ENCODE measurements around the gene DDC.
"Not testable (repeated sequence)": the region's sequence is repeated elsewhere in the genome, so short reads cannot be mapped to it uniquely, and the experiment has no call there.

The DDC gene

DNA sequence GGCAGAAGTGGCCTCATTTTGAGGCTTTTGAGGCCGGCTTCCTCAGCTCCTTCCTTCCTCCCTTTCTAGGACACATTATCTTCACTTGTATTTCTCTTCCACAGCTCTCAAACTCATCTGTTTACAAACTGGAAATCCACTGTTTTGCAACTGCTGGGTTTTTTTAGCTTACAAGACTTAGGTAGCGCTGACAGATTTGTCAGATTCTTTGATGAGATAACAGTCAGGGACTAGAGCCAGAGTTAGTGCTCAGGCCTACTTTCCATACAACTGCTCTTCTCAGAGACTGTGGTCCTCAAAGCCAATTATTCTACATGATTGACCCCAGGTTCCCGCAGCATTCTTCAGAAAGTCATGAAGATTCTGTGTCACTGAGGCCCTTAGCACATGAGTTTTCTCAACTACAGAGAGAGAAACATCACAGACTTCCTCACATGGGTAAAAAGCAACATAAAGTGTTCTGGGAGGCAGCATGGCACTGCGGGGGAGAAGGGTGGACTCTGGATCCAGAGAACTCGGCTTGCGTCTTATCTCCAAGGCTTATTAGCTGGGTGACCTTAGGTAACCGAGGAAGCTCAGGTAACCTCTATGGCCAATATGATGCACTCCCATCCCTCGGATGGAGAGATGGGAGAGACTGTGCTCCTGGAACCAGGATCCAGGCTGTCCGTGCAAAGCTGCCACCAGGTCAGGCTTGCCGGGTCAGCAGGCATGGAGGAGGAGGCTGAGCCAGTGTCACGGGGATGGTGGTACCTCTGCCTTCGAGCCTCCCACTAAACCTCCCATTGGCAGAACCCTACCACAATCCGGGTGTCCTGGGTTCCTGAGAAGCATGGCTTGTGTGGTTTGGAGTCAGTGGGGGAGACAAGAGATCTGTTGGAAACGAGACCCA lies 10.5 kb downstream of the DDC start:
- no peak for DNase-seq

DNA sequence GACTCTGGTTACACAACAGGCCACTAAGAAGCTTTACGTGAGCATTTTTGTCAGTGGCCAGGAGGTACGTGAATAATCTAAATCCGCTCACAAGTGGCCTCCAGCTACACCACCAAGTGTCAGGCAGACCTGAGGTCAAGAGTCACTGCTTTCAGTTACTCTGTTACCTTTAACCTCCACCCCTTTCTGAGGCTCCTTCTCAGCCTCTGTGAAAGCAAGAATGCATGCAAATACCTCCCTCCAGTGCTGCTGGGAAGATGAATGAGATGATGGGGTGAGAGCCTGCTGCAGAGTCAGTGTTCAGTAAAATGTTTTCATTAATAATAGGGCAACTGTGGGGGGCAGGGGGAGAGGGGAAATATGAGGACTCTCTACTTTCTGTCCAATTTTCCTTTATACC lies 11.2 kb downstream of the DDC start:
- no peak for DNase-seq

DNA sequence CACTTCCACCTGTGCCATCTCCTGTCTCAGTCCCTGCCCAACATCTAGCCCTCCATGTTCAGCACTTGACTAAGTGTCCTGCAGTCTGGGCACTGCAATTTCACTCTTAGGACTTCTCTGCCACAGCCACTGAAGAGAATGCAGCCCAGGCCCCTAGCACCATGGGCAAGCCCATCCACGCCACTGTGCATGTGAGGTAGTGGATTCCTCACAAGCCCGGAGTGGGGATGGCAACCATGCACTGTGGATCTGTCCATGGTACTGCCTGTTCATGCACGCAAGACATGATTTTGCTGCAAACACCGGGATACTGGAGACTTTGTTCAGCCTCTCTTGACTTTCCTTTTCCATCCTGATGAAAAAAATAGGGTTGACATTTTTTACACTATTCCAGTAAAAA lies 12.3 kb downstream of the DDC start:
- DNase-seq = no peak

DNA sequence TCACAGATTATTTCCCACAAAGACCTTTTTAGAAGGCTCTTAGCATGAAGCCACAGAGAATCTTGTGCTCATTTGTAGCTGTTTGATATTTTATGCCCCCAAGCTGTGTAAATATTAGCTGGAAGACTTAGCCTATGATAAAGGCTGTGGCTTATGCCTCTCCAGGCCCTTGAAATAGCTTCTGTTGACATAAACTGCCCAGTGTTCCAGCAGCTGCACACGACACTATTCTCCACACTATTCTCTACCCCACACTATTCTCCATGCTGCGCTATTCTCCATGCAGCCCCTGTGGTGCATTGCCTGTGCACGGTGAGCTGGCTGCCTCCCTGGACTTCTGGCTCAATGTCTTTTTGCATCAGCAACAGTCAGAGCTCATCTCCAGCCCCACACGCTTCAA lies 13.1 kb downstream of the DDC start:
- DNase-seq = no peak

DNA sequence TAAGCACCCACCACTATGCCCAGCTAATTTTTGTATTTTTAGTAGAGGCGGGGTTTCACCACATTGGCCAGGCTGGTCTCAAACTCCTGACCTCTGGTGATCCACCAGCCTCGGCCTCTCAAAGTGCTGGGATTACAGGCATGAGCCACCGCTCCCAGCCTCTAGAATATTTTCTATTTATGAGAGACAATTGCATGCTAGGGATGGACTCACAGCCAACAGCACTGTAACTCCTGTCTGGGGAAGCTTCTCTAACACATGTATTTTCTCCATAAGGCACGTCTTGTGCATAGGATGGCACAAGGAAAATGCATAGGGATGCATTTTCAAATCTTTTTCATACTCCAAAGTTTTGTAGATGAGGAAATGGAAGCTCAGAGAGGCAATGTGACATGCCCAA lies 19.6 kb downstream of the DDC start:
- DNase-seq = not testable (repeated sequence)

DNA sequence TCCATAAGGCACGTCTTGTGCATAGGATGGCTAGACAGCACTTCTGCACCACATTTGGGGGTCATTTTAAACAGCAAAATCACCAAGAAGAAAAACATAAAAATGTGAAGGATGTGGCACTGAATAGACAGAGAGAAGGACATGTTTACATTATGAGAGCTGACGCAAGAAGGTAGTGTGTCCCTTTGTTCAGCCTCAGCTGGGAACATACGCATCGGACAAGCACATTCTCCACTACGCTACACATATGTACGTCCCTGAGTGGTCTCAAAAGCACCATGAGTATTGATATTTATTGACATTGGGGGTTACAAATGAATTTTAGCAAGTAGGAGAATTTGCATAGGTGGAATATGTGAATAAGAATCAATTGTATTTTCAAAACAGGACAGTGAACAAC lies 20.2 kb downstream of the DDC start:
- DNase-seq = no peak

DNA sequence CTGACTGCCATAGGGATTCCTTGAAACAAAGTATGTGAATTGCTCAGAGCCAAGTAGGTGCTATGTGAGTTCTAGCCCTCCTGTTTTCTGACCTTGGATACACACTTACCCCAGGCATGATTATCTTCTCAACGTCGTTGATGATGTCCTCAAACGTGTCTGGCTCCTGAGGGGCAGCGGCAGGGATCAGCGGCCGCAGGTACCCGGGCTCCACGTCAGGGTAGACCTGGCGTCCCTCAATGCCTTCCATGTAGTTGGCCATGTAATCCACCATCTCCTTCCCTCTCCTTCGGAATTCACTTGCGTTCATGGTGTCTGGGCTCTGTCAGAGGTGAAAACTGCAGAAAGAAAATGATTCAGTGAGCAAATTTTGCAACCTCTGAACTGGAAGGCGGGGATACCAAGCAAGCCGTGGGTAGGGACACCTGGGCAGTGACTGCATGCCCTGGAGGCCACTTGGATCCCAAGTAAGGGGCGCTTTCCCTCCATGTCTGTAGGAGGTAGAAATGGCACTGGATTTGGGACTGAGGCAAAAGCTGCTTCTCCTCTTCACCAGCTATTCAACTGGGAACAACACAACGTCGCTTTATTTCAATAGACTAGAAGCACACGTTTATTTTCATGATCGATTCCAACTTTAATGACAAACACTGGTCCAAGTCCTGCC lies 21.3 kb downstream of the DDC start:
- no peak for DNase-seq

DNA sequence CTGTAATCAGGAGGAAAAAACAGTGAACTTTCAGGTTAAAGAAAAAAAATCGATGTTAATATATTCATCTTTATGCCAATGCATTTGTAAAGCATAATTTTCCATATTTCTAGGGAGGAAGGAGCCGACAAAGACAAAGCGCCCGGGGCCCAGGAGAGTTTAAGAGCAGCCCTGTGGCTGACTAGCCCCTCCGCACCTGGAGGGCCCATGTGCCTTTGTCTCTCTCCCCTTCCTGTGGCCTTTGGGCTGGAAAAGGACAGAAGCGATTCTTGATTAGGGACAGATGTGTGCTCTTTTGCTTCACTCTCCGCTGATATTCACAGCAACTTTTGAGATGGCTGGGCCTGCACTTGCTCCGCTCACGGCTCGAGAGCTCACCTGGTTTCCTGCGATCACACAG lies 23.1 kb downstream of the DDC start:
- no peak for DNase-seq

DNA sequence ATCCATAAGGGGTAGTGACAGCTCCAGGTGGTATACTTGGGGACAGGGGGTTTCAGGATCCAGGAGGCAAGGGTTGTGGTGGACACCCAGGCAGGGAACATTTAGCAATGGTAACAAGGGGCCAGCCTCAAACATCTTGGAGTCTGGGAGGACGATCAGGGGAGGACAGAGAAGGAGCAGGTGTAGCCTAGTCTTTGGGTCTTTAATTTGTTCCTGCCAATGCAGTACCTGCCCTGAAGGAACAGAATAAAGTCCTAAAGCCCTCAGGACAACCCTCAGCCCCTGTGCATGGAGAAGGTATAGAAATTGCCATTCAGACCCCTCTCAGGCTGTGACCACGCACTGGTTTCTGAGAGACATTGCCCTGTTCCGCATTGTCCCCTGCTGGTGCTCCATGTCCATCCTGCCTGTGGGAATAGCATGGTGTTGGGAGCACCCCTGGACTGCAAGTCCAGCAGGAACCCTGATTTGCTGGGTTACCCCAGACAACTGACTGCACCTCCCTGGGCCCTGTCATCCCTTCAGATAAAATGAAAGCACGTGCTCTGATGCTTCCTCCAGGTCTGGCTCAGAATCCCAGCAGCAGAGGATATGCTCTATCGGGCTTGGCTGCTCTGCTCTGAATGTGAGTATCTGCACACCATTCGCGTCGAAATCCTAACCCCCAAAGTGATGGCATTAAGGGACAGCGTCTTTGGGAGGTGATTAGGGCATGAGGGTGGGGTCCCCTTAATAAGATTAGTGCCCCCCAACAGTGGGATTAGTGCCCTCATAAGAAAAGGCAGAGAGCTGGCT lies 24.2 kb downstream of the DDC start:
- no peak for DNase-seq

DNA sequence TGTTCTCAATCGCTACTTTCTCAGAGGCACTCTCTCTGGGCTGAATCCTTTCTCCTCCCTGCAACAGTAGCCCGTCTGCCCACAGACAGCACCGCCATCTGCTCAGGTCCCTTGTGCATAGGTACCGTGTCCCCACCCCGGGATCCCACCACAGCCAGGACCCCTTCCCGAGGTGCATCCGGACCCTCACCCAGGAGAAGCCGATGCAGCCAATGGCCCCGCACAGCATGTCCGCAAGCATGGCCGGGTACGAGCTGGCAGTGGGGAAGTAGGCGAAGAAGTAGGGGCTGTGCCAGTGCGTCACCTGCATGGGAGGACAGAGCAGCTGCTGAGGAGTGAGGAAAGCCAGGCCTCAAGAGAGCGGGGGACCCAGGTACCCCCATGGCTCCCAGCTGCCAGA lies 25.5 kb downstream of the DDC start:
- DNase-seq = no peak

DNA sequence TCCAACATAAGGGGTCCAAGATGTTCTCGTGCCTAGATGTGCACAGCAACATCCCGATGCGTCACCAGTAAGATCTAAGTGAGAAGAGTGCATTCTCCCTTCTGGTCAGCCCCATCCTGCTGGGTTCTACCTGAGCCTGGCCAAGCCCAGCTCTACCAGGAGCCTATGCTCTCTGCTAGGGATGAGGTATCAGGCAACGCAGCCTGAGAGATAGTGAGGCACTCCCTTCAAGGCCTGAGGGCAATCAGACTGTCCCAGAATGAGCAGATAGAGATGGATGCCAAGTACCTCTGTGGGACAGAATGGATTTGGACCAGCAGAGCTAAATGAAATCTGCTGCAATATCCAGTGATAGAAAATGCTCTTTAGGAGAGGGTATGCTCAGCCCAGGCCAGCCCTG lies 26.7 kb downstream of the DDC start:
- DNase-seq = no peak

DNA sequence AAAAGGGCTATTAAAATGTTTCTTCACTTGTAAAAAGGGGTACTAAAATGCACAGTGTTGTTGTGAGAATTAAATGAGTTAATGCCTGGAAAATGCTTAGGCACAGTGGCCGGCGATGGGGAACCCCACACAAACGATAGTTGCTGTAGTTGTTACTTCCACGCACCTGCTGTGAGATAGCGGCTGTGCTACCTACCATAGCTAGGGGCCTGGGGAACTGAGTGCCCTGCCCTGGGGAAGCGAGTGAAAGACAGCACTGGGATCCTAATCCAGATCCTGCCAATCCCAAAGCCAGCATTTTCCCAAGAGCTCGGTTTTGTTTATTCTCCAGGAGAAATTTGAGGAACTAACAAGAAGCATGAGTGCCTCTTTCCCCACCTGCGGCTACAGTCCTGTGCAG lies 27.8 kb downstream of the DDC start:
- no peak for DNase-seq

DNA sequence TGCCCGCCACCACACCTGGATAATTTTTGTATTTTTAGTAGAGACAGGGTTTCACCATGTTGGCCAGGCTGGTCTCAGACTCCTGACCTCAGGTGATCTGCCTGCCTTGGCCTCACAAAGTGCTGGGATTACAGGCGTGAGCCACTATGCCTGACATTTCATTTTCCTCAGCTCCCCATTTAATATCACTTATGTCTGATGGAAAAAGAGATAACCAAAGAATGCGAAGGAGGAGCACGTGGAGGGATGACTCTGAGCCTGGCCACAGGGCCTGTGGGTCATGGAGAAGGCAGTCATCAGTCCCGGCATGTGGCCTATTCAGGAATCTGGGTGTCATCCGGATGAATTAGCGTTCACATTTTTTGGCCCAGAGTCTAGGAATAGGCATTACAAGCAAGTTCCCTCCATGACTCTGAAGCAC lies 29.9 kb downstream of the DDC start:
- not testable (repeated sequence) for DNase-seq

DNA sequence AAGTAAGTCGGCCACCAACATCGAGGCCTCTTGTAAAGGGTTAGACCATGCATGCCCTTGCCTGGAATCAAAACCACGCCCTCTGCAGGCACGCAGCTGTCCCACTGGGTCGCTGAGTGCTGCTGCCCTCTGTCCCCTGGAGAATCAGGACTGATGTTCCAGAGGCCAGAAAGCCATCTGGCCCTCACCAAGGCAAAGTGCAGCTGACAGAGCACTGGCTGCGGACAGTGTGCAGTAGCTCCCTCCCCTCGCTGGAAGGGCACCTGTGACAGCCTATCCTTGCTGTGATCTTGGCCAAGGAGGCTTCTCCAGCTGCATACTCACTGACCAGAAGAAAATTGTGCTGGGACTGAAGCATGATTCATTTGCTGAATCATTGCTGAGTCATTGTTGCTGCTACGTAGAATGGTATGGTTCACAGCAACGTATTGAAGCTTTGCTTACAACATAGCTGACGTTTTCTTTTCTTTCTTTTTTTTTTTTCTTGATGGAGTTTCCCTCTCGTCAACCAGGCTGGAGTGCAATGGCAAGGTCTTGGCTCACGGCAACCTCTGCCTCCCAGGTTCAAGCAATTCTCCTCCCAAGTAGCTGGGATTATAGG lies 30.4 kb downstream of the DDC start:
- DNase-seq = peak; percentile 45 to 56

DNA sequence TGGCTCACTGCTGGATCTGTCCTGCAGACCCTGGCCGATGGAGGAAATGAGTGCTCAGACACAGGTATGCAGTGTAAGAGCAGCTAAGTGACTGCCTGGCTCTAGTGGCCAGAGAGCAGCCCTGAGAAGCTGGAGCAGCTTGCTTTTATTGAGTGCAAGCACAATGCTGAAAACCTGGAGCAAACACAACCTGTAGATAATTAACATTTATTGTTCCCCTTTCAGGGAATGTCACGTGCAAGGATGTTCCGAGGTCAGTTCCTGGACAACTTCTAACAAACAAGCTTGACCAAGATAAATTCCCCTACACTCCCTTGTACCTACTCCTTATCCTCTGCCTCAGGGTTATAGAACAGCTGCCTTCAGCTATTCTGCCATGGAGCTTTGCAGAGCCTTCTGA lies 31.3 kb downstream of the DDC start:
- DNase-seq = no peak

DNA sequence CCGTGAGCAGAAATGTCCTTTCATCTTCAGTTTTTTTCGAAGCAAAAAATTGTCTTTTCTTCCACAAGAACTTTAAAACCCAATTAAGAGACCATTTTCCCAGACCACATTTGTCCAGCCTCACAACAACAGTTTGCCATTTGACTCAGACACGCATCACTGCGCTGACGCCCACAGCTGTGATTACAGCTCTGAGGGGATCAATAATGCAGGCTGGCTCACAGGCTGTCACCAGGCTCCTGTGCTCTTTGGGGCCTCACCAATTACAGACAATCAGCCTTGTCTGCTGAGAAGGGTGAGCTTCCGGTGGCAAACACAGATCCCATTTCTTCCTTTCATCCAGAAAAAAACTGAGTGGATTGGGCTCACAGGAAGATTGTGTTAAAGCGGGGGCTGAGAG lies 33.3 kb downstream of the DDC start:
- no peak for DNase-seq

DNA sequence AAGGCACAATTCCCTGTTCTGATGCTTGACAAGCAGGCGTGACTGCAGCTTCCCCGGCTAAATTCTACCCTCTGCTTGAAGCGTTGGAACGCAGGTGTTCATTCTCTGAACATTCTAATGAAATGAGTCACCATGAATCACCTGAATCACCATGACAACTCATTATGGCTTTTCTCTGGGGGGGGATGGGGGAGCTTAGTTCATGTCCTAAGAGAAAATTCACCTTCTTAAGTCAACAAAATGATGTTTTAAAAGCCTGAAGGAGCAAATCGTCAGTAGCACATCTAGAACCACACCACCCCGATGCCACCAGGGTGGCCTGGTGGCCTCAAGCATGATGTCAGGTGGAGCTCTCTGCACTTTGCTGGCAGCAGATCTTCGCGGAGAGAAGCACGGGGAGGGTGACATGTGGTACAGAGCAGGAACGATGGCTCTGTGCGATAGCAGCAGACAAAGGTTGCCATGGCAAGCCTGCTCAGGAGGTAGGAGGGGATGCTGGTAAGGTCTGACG lies 33.7 kb downstream of the DDC start:
- DNase-seq = no peak

DNA sequence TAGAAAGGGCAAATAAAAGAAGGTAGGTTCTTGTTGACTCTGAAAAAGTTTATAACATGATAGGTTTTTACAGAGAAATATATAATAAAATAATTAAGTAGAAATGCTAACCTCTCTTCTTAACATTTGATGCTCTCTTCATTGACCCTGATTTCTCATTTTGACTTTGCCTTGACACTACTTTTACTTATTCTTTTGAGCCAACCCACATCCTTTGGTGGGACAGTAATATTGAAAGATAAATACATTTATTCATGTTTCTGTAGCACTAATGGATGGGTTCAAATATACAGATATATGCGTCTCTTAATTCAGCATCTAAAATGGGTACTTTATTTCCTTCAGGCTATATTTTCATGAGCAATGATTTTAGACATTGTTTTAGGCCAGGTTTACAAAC lies 34.4 kb downstream of the DDC start:
- DNase-seq = no peak

DNA sequence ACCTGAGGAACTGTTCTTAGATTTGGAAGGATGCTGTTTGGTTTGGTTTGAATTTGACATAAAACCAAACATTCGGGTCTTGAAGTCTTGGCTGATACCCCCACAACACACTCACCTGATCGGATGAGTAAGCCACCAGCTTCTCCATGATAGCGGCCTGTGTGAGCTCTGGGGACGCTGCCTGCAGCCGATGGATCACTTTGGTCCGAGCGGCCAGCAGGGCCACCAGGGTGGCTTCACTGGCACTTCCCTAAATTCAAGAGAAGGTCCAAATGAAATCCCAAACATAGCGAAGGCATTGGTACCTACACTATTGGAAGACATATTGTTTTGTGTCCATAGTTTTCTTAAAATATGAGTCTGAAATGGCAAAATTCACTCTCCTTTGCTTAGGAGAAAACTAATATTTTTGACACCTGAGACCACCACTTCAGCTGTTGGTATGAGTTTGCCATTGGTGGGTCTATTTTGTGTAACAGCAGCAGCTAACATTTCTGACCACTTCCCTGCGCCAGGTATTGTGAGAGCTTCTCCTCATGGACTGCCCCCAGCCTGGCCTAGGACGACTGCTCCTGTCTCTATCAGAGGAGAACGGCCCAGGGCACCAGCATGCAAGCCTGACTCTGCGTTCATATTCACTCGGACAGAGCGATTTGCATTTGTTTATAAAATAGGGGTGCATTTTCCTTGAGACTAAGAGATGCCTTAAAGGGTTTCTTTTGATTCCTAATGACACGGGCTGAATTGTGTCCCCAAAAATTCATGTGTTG lies 35.9 kb downstream of the DDC start:
- no peak for DNase-seq

DNA sequence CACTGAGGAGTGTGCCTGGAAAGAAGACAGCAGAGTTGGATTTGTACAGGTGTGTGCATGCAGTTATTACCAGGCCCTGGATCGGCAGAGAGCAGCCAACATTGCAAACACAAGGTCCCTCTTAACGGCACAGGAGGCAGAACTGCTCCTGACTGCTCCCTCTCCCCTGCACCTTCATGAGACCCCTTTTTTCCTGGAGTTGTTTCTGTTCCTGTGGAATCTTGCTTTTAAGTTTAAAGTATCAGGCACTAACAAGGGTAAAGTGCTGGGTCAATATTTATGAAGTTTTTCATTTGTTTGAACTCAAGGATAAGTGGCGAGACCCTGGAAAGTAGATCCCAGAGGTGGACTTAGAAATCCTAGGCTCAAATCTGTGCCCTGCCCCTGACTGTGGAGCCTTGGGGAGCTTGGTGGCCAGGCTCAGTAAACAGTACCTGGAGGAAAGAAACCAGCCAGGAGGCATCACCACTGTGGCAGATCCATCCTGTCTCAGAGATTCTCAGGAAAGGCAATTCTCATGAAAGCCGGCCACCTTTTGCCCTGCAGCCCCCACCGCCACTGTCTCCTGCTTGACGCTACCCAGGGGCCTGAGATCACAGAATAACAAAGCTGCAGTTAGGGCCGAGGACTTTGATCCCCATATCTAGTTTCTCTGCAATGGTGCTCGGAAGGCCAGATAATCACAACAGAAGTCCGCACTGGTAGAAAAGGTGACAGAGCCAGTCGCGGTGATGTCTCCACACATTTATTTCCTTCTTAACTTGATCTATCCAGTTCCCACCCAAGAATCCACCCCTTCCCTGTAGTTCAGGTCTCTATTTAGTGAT lies 36.7 kb downstream of the DDC start:
- no peak for DNase-seq

DNA sequence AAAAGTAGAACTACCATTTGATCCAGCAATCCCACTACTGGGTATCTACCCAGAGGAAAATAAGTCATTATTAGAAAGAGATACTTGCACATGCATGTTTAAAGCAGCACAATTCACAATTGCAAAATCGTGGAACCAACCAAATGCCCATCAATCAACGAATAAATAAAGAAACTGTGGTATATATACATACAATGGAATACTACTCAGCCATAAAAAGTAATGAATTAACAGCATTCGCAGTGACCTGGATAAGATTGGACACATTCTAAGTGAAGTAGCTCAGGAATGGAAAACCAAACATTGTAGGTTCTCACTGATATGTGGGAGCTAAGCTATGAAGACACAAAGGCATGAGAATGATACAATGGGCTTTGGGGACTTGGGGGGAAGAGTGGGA lies 45.9 kb downstream of the DDC start:
- not testable (repeated sequence) for DNase-seq
